Caco-2 (cell line): ENCODE measurements around the gene NDUFAB1. TPM values are rescaled to one million over a fixed set of nuclear protein-coding genes. Genes with fewer than 3 reads are reported as not detected.

Experiments used
- BruUV-seq: library from RNA; stranded (reverse); fragments of 400-500 nt; replicated peaks from 2 replicates; lab custom pipeline; 2021; lab: Mats Ljungman, UMichigan
- CTCF ChIA-PET: fragments of 300-600 bp; sonication (Branson Sonifier 250); formaldehyde crosslinking; loops from one replicate; lab custom pipeline; 2022; ENCODE audit warnings: antibody characterized with exemption; lab: Charles Lee
- POLR2A ChIA-PET: fragments of 300-600 bp; sonication (Branson Sonifier 250); formaldehyde crosslinking; loops from one replicate; lab custom pipeline; 2022; ENCODE audit warnings: antibody characterized with exemption; lab: Charles Lee
- DNase-seq, 2 experiments: peaks; one replicate each; pipeline versions ENCODE4 v3.0.0 to v3.0.0-alpha.2; 2020 to 2022
- H3K27me3 ChIP-seq: replicated peaks from 2 replicates; pipeline ENCODE4 v1.6.0; 2011; ENCODE audit warnings: low read length; ENCODE audit not compliant: control insufficient read depth, insufficient read depth
- H3K36me3 ChIP-seq: 2 replicates; pipeline ENCODE4 v1.5.1; 2011; ENCODE audit warnings: low read length; ENCODE audit not compliant: control insufficient read depth, insufficient read depth
- H3K4me1 ChIP-seq: fragments of 250-450 bp; sonication (Bioruptor Pico); 2 replicates; pipeline ENCODE4 v1.5.1; 2020; ENCODE audit warnings: mild to moderate bottlenecking
- H3K4me3 ChIP-seq: 2 replicates; pipeline ENCODE4 v1.5.1; 2011; ENCODE audit warnings: low read depth, mild to moderate bottlenecking, control low read depth, low read length
- H3K9me3 ChIP-seq: fragments of 250-450 bp; sonication (Bioruptor Pico); 2 replicates; pipeline ENCODE4 v1.5.1; 2020; ENCODE audit warnings: mild to moderate bottlenecking, moderate library complexity
- H3K27ac Mint-ChIP-seq: one replicate; pipeline ENCODE4 v1.8.0; 2022; ENCODE audit warnings: mixed read lengths; ENCODE audit not compliant: unreplicated experiment
- H3K27me3 Mint-ChIP-seq: one replicate; pipeline ENCODE4 v1.8.0; 2022; ENCODE audit warnings: mixed read lengths; ENCODE audit not compliant: insufficient read depth, unreplicated experiment
- H3K36me3 Mint-ChIP-seq: one replicate; pipeline ENCODE4 v1.8.0; 2022; ENCODE audit warnings: mild to moderate bottlenecking, mixed read lengths; ENCODE audit not compliant: insufficient read depth, unreplicated experiment
- H3K4me1 Mint-ChIP-seq: one replicate; pipeline ENCODE4 v1.8.0; 2022; ENCODE audit warnings: low read depth, mixed read lengths; ENCODE audit not compliant: unreplicated experiment
- H3K4me3 Mint-ChIP-seq: one replicate; pipeline ENCODE4 v1.8.0; 2022; ENCODE audit warnings: mild to moderate bottlenecking, moderate library complexity, mixed read lengths; ENCODE audit not compliant: unreplicated experiment
- H3K9me3 Mint-ChIP-seq: one replicate; pipeline ENCODE4 v1.8.0; 2022; ENCODE audit warnings: mixed read lengths; ENCODE audit not compliant: unreplicated experiment
- CTCF ChIP-seq, 2 experiments: fragments of 200-600 bp in 1 of 2; IDR thresholded peaks; 1 replicate in 1 of 2; 2 replicates in 1 of 2; pipeline versions ENCODE4 v1.5.1 to v1.8.0; 2011 to 2022; ENCODE audit warnings: antibody characterized with exemption in 1 of 2, control low read depth in 1 of 2, inconsistent platforms in 1 of 2, low read depth in 1 of 2, low read length in 1 of 2, mild to moderate bottlenecking in 1 of 2, moderate library complexity in 1 of 2; ENCODE audit not compliant: insufficient read depth in 1 of 2, severe bottlenecking in 1 of 2, unreplicated experiment in 1 of 2
- intact Hi-C: fragments of 100-400 bp; cut with micrococcal nuclease; formaldehyde crosslinking; loops from one replicate; pipeline ENCODE4 v1.10.0; 2022; ENCODE audit not compliant: unreplicated experiment
- total RNA-seq: library from RNA; stranded (reverse); gene quantifications from 2 replicates; pipeline ENCODE4 v1.2.3, GENCODE V29; 2022

Gene NDUFAB1
- total RNA-seq, 1 experiment from 2014 or later, result 87.1 TPM

DNA sequence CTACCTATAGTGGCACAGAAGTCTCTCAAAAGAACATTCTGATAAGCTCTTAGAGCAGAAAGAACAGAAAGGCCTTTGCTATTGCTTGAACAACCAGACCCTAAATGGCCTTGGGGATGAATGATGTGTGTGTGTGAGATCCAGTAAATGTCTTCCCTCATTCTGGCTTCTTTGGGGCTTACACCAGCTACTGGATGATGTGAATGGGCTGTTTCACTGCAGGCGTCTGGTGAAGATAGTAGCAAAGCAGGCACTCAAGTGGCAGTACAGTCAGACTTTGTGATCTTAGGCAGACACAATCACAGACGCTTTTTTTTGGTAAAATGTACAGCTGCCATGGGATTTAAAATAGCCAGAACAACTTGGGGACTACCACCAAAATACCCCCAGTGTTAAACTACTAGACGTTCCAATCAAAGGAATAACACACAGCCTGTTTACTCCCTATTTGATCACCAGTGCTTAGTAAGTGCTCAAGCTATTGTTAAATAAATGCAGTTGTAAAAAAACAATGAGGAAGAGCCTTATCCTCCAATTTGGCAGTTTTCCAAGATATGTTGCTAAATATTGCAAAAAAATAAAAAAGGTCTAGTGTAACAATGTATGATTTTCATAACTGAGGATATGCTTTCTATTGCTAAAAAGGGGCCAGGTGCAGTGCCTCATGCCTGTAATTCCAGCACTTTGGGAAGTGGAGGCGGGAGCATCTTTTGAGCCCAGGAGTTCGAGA is 17.9 kb downstream of the NDUFAB1 start:
- Mint-ChIP-seq H3K4me1 (no peaks in the 10 kb centered on the region), H3K27me3 (no peaks in the 10 kb centered on the region)
- CTCF ChIA-PET, result no interaction called here

GRCh38 chr16:23577493-23577892 is 18.6 kb downstream of the NDUFAB1 start:
- no peaks in the 10 kb centered on the region for H3K4me1 ChIP-seq
- DNase-seq, result no peak
- Mint-ChIP-seq H3K4me1 (no peaks in the 10 kb centered on the region), H3K4me3 (no peak overlapping the region), H3K27me3 (no peaks in the 10 kb centered on the region), H3K27ac (no peak overlapping the region), H3K9me3 (no peaks in the 10 kb centered on the region), H3K36me3 (peaks cover 59% of the 10 kb centered on the region)
- no peak for TF ChIP-seq CTCF (IDR thresholded peaks at IDR 0.05; ENCODE audit: insufficient read depth in 1 of 2, low read depth in 1 of 2, low read length in 1 of 2, severe bottlenecking in 1 of 2, unreplicated experiment in 1 of 2)
- no peaks in the 10 kb centered on the region for H3K9me3 ChIP-seq
- no peak overlapping the region for H3K4me3 ChIP-seq
- peaks cover 2% of the 10 kb centered on the region; the same call in 1 of the 2 replicates for H3K36me3 ChIP-seq
- no TSS peak for BruUV-seq
- H3K27me3 ChIP-seq, result no peaks in the 10 kb centered on the region
- ChIA-PET POLR2A (no interaction called here), CTCF (no interaction called here)
- intact Hi-C loops, result no loop called here

More for the DNA sequence above, 17.9 kb downstream of the NDUFAB1 start:
- BruUV-seq, result no TSS peak
- Mint-ChIP-seq H3K9me3 (no peaks in the 10 kb centered on the region), H3K27ac (no peak overlapping the region), H3K4me3 (no peak overlapping the region), H3K36me3 (peaks cover 58% of the 10 kb centered on the region)
- no peaks in the 10 kb centered on the region for H3K9me3 ChIP-seq
- POLR2A ChIA-PET, result no interaction called here
- peaks cover 2% of the 10 kb centered on the region; the same call in 1 of the 2 replicates for H3K36me3 ChIP-seq
- no peak for DNase-seq
- intact Hi-C loops, result no loop called here
- TF ChIP-seq CTCF (IDR thresholded peaks at IDR 0.05; ENCODE audit: insufficient read depth in 1 of 2, low read depth in 1 of 2, low read length in 1 of 2, severe bottlenecking in 1 of 2, unreplicated experiment in 1 of 2), result no peak
- H3K4me1 ChIP-seq, result no peaks in the 10 kb centered on the region
- no peak overlapping the region for H3K4me3 ChIP-seq
- no peaks in the 10 kb centered on the region for H3K27me3 ChIP-seq

DNA sequence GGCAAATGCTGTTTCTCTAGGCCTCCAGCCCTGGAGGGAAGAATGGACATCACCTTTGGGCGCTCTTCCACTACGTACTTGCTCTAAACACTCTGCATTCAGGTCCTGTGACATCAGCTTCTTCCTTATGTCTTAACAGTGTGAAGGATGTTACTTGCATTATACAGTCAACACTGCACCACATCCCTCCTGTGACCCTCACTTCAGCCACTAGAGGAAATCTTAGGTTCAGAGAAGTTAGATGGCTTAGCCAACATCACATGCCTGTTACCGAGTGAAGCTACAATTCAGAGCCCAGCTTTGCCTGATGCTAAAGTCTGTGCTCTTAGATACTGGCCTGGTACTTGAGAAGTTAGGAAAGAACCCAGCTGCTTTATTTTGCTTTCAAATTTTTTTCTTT is 20.3 kb downstream of the NDUFAB1 start:
- Histone ChIP-seq H3K36me3 (peaks cover 2% of the 10 kb centered on the region; the same call in 1 of the 2 replicates), H3K4me1 (no peaks in the 10 kb centered on the region), H3K9me3 (no peaks in the 10 kb centered on the region), H3K4me3 (no peak overlapping the region), H3K27me3 (no peaks in the 10 kb centered on the region)
- intact Hi-C loops, result no loop called here
- POLR2A ChIA-PET, result no interaction called here
- H3K27me3 Mint-ChIP-seq, result no peaks in the 10 kb centered on the region
- H3K9me3 Mint-ChIP-seq, result no peaks in the 10 kb centered on the region
- BruUV-seq, result no TSS peak
- no peak for DNase-seq
- CTCF ChIA-PET, result no interaction called here
- no peaks in the 10 kb centered on the region for H3K4me1 Mint-ChIP-seq
- no peak for TF ChIP-seq CTCF (IDR thresholded peaks at IDR 0.05; ENCODE audit: insufficient read depth in 1 of 2, low read depth in 1 of 2, low read length in 1 of 2, severe bottlenecking in 1 of 2, unreplicated experiment in 1 of 2)
- H3K27ac Mint-ChIP-seq, result no peak overlapping the region
- peaks cover 61% of the 10 kb centered on the region for H3K36me3 Mint-ChIP-seq
- no peak overlapping the region for H3K4me3 Mint-ChIP-seq
